ENCODE results near the gene LLGL1. TPM values are rescaled to one million over a fixed set of nuclear protein-coding genes. Genes with fewer than 3 reads are reported as not detected.

LLGL1 gene
- polyA plus RNA-seq, 2 of the 4 experiments (the other 2 are of a cell fraction) = 11.2 to 19.3 TPM

DNA sequence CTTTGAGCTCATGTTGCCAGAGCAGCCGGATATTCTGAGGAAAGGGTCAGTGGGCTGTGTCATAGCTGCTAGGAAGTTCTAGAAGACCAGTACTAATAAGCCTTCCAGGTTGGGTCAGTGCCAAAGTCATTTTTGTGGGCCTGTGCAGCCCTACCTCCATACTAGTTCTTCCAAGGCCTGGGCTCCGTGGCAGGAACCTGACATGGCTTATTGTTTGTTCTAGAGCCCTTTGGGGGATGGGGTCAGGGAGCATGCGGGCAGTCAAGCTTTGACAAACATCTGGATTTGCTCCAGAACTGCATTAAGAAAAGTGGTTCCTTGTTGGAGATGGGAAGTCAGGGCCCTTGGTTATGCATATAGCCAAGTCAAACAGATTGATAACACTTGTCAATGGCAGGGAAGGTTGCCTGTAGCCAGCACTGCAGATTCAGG is 34.2 kb upstream of the LLGL1 start:
- ATAC-seq = no peak; a peak in 1 of 6 replicates
- no peak for FAIRE-seq
- Histone ChIP-seq H3K27ac (no peak overlapping the region), H3K4me1 (peaks cover 49% of the 10 kb centered on the region), H3K4me2 (0 out of 3 replicates have a peak overlapping the region, but pooled peaks have one; percentile 1), H3K4me3 (no peak overlapping the region), H3K9me3 (no peaks in the 10 kb centered on the region)
- ChIA-PET CTCF (interaction anchor here (1.0 to 8.4 kb wide), 9 partner anchors 9 to 51 kb away, joined by 3 to 32 read pairs (median 4); partner anchors contain the start of gene ALKBH5), POLR2A (interaction anchor here (2.9 kb wide), 1 partner anchor 7 kb away, joined by 22 read pairs; the partner anchor contains the start of gene ALKBH5)
- DNase-seq (ENCODE audit: low read depth in 1 of 2, low spot score in 1 of 2) = no peak
- 83% methylated on average over 3 of the region's 3 CpGs for WGBS (ENCODE audit: missing lambda C conversion rate)
- no peak for TF ChIP-seq FOXS1 (CRISPR knock-in tag; IDR thresholded peaks at IDR 0.05)
- TF ChIP-seq CHD4 (IDR thresholded peaks at IDR 0.05; ENCODE audit: borderline replicate concordance) = no peak
- no peak for TF ChIP-seq CHD2 (IDR thresholded peaks at IDR 0.05; ENCODE audit: low read length, partially characterized antibody)
- no peak for TF ChIP-seq EHF (CRISPR knock-in tag; IDR thresholded peaks at IDR 0.05)
- TF ChIP-seq ZFP36 (IDR thresholded peaks at IDR 0.05; ENCODE audit: borderline replicate concordance, partially characterized antibody) = no peak
- TF ChIP-seq RCOR1 (IDR thresholded peaks at IDR 0.05; ENCODE audit: low read depth, low read length) = no peak
- no peak for TF ChIP-seq NFE2L2 (conservative IDR thresholded peaks at IDR 0.05; ENCODE audit: low read length)
- no peak for TF ChIP-seq HEYL (CRISPR knock-in tag; IDR thresholded peaks at IDR 0.05)
- TF ChIP-seq EHMT2 (IDR thresholded peaks at IDR 0.05; ENCODE audit: low read depth) = no peak
- TF ChIP-seq MAZ (IDR thresholded peaks at IDR 0.05; ENCODE audit: borderline replicate concordance, low read depth, low read length) = no peak
- TF ChIP-seq FOSL2 (IDR thresholded peaks at IDR 0.05) = no peak
- no peak for TF ChIP-seq FOSL2 (CRISPR knock-in tag; IDR thresholded peaks at IDR 0.05)
- no peak for TF ChIP-seq FOSB (CRISPR knock-in tag; IDR thresholded peaks at IDR 0.05)
- TF ChIP-seq PHF8 (IDR thresholded peaks at IDR 0.05; ENCODE audit: borderline replicate concordance, low read depth) = no peak
- TF ChIP-seq SMC3 (IDR thresholded peaks at IDR 0.05) = no peak
- TF ChIP-seq, protein P1, sequence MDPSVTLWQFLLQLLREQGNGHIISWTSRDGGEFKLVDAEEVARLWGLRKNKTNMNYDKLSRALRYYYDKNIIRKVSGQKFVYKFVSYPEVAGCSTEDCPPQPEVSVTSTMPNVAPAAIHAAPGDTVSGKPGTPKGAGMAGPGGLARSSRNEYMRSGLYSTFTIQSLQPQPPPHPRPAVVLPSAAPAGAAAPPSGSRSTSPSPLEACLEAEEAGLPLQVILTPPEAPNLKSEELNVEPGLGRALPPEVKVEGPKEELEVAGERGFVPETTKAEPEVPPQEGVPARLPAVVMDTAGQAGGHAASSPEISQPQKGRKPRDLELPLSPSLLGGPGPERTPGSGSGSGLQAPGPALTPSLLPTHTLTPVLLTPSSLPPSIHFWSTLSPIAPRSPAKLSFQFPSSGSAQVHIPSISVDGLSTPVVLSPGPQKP (IDR thresholded peaks at IDR 0.05; ENCODE audit: low read depth, low read length) = no peak
- no peak for TF ChIP-seq EP300 (IDR thresholded peaks at IDR 0.05)

DNA sequence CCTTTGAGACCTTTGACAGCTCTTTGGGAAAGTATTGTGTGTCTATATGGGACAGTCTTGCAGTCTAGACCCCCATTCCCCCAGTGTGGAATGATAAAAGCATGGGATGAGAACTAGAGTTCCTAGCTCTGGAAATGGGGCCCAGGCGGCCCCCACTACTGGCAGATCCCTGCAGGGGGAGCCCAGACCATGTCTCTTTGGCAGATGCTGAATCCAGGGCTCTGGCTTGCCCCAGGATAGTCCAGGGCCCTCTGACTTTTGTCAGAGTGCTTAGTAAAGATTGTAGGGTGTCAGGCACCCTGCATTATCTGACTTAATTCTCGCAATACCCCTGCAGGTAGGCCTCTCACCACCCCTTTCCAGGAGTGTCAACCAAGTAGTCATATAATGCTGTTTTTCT is 33.5 kb upstream of the LLGL1 start:
- 55% methylated on average over 2 of the region's 2 CpGs for WGBS (ENCODE audit: missing lambda C conversion rate)
- Histone ChIP-seq H3K4me2 (no peak overlapping the region), H3K9me3 (no peaks in the 10 kb centered on the region), H3K27ac (no peak overlapping the region), H3K4me1 (peaks cover 42% of the 10 kb centered on the region), H3K4me3 (no peak overlapping the region)
- FAIRE-seq (no peak), DNase-seq (ENCODE audit: low read depth in 1 of 2, low spot score in 1 of 2) (peak in 1 of 2 experiments; percentile 81), ATAC-seq (peak; percentile 82 to 88; a peak in 5 of 6 replicates)
- CTCF ChIA-PET = interaction anchor here (0.7 to 8.4 kb wide), 10 partner anchors 8 to 59 kb away, joined by 3 to 32 read pairs (median 4); partner anchors contain the start of gene ALKBH5
- POLR2A ChIA-PET = interaction anchor here (2.9 kb wide), 1 partner anchor 8 kb away, joined by 22 read pairs; the partner anchor contains the start of gene ALKBH5
- TF ChIP-seq, protein P2, sequence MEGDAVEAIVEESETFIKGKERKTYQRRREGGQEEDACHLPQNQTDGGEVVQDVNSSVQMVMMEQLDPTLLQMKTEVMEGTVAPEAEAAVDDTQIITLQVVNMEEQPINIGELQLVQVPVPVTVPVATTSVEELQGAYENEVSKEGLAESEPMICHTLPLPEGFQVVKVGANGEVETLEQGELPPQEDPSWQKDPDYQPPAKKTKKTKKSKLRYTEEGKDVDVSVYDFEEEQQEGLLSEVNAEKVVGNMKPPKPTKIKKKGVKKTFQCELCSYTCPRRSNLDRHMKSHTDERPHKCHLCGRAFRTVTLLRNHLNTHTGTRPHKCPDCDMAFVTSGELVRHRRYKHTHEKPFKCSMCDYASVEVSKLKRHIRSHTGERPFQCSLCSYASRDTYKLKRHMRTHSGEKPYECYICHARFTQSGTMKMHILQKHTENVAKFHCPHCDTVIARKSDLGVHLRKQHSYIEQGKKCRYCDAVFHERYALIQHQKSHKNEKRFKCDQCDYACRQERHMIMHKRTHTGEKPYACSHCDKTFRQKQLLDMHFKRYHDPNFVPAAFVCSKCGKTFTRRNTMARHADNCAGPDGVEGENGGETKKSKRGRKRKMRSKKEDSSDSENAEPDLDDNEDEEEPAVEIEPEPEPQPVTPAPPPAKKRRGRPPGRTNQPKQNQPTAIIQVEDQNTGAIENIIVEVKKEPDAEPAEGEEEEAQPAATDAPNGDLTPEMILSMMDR (IDR thresholded peaks at IDR 0.05) = peak; percentile 21; the same call in 2 of the 3 replicates
- TF ChIP-seq RAD21 (conservative IDR thresholded peaks at IDR 0.05 in 1 of 2, IDR thresholded peaks at IDR 0.05 in 1 of 2) = peak in 1 of 2 experiments; percentile 15; a peak in 1 of 5 replicates
- TF ChIP-seq, protein P3, sequence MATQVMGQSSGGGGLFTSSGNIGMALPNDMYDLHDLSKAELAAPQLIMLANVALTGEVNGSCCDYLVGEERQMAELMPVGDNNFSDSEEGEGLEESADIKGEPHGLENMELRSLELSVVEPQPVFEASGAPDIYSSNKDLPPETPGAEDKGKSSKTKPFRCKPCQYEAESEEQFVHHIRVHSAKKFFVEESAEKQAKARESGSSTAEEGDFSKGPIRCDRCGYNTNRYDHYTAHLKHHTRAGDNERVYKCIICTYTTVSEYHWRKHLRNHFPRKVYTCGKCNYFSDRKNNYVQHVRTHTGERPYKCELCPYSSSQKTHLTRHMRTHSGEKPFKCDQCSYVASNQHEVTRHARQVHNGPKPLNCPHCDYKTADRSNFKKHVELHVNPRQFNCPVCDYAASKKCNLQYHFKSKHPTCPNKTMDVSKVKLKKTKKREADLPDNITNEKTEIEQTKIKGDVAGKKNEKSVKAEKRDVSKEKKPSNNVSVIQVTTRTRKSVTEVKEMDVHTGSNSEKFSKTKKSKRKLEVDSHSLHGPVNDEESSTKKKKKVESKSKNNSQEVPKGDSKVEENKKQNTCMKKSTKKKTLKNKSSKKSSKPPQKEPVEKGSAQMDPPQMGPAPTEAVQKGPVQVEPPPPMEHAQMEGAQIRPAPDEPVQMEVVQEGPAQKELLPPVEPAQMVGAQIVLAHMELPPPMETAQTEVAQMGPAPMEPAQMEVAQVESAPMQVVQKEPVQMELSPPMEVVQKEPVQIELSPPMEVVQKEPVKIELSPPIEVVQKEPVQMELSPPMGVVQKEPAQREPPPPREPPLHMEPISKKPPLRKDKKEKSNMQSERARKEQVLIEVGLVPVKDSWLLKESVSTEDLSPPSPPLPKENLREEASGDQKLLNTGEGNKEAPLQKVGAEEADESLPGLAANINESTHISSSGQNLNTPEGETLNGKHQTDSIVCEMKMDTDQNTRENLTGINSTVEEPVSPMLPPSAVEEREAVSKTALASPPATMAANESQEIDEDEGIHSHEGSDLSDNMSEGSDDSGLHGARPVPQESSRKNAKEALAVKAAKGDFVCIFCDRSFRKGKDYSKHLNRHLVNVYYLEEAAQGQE (IDR thresholded peaks at IDR 0.05) = no peak

All from A549 (cell line).